Colonic mucosa (tissue), 4 donors: ENCODE measurements around the gene PDIA6. TPM values are rescaled to one million over a fixed set of nuclear protein-coding genes. Genes with fewer than 3 reads are reported as not detected.

Experiments used
- DNase-seq: peaks from one replicate; pipeline ENCODE4 v3.0.0-alpha.2; 2020
- H3K27ac ChIP-seq: fragments of 200-600 bp; one replicate; pipeline ENCODE4 v1.8.0; 2021
- H3K27me3 ChIP-seq: fragments of 200-600 bp; one replicate; pipeline ENCODE4 v1.8.0; 2021
- H3K36me3 ChIP-seq: fragments of 200-600 bp; one replicate; pipeline ENCODE4 v1.8.0; 2021
- H3K4me1 ChIP-seq: fragments of 200-600 bp; one replicate; pipeline ENCODE4 v1.8.0; 2021; ENCODE audit warnings: mild to moderate bottlenecking
- H3K4me3 ChIP-seq: fragments of 200-600 bp; one replicate; pipeline ENCODE4 v1.8.0; 2021
- H3K9ac ChIP-seq, 2 donors: one replicate each; pipeline ENCODE4 v1.7.0; 2013; ENCODE audit warnings: control low read depth in 2 of 2, low read depth in 2 of 2, low read length in 2 of 2
- H3K9me3 ChIP-seq: fragments of 200-600 bp; one replicate; pipeline ENCODE4 v1.8.0; 2021
- CTCF ChIP-seq: fragments of 200-600 bp; IDR thresholded peaks from one replicate; pipeline ENCODE4 v1.8.0; 2022; ENCODE audit warnings: antibody characterized with exemption, mild to moderate bottlenecking
- intact Hi-C: fragments of 100-400 bp; cut with DNase I; formaldehyde crosslinking; loops from one replicate; pipeline ENCODE4 v1.14.1; 2022
- total RNA-seq, 2 donors: library from RNA; stranded (reverse); fragmentation: NEBNext Ultra II Directional in 1 of 2; extraction: Animal tissue kit (Norgen Biotek cat#: 25700) in 1 of 2; gene quantifications; one replicate each; pipeline ENCODE4 v1.2.1, GENCODE V29; 2021
- donor health status: healthy.
- donor health status: DM: no; HTN: no; CAD: no.
- donor health status: DM: no; HTN: no; CAD: no.

Gene PDIA6
- total RNA-seq, 2 donors from 2014 or later, result 180 to 347 TPM

GRCh38 chr2:10859278-10859677, 46.7 kb upstream of the PDIA6 start:
- DNase-seq, result no peak
- intact Hi-C loops, result no loop called here

GRCh38 chr2:10848541-10848940, 36.0 kb upstream of the PDIA6 start:
- no peak for DNase-seq
- no peak overlapping the region for H3K27ac ChIP-seq
- no peaks in the 10 kb centered on the region for H3K36me3 ChIP-seq
- H3K4me1 ChIP-seq, result no peaks in the 10 kb centered on the region
- intact Hi-C loops, result no loop called here
- H3K9me3 ChIP-seq, result no peaks in the 10 kb centered on the region
- TF ChIP-seq CTCF, result no peak
- H3K27me3 ChIP-seq, result no peaks in the 10 kb centered on the region
- no peak overlapping the region for H3K4me3 ChIP-seq
- no peak overlapping the region for H3K9ac ChIP-seq

More at GRCh38 chr2:10859278-10859677, 46.7 kb upstream of the PDIA6 start:
- H3K9me3 ChIP-seq, result no peaks in the 10 kb centered on the region
- H3K4me1 ChIP-seq, result no peaks in the 10 kb centered on the region
- no peak overlapping the region for H3K4me3 ChIP-seq
- H3K36me3 ChIP-seq, result no peaks in the 10 kb centered on the region
- no peak for TF ChIP-seq CTCF
- H3K27me3 ChIP-seq, result no peaks in the 10 kb centered on the region
- H3K9ac ChIP-seq, result no peak overlapping the region
- no peak overlapping the region for H3K27ac ChIP-seq

- intact Hi-C loops, result no loop called here
- no peak for TF ChIP-seq CTCF
- no peaks in the 10 kb centered on the region for H3K36me3 ChIP-seq
- H3K9ac ChIP-seq, result no peak overlapping the region
- H3K4me1 ChIP-seq, result no peaks in the 10 kb centered on the region
- H3K27me3 ChIP-seq, result no peaks in the 10 kb centered on the region
- no peaks in the 10 kb centered on the region for H3K9me3 ChIP-seq
- no peak overlapping the region for H3K4me3 ChIP-seq
- DNase-seq, result no peak
- no peak overlapping the region for H3K27ac ChIP-seq
These were observed 34.4 kb upstream of the PDIA6 start for GRCh38 chr2:10847008-10847407.

- Histone ChIP-seq H3K27ac (no peak overlapping the region), H3K9ac (no peak overlapping the region)
- no peak for TF ChIP-seq CTCF
These were observed 33.7 kb upstream of the PDIA6 start for GRCh38 chr2:10846110-10846861.

GRCh38 chr2:10845640-10846039, 33.1 kb upstream of the PDIA6 start:
- H3K4me3 ChIP-seq, result no peak overlapping the region
- no peak for DNase-seq
- TF ChIP-seq CTCF, result no peak
- H3K9ac ChIP-seq, result no peak overlapping the region
- no peaks in the 10 kb centered on the region for H3K36me3 ChIP-seq
- intact Hi-C loops, result no loop called here
- H3K27ac ChIP-seq, result no peak overlapping the region
- H3K27me3 ChIP-seq, result no peaks in the 10 kb centered on the region
- no peaks in the 10 kb centered on the region for H3K4me1 ChIP-seq
- H3K9me3 ChIP-seq, result no peaks in the 10 kb centered on the region

More at GRCh38 chr2:10846110-10846861, 33.7 kb upstream of the PDIA6 start:
- no peak for DNase-seq
- Histone ChIP-seq H3K4me1 (no peaks in the 10 kb centered on the region), H3K27me3 (no peaks in the 10 kb centered on the region), H3K4me3 (no peak overlapping the region), H3K36me3 (no peaks in the 10 kb centered on the region), H3K9me3 (no peaks in the 10 kb centered on the region)
- intact Hi-C loops, result no loop called here
